Stimulated activated memory B cell treated with anti-CD40 and anti-IgM and Interleukin-4, amounts not matched to agents 10 μg/mL and 1 μg/mL and 100 μg/mL, for 72 hours (primary cell): ENCODE measurements around the gene TRPM6.

Experiments
- ATAC-seq: fragments of 150-1000 bp; cut with Tn5 transposase; 2 replicates; pipeline ENCODE4 v1.10.0; 2021
- H3K27ac Mint-ChIP-seq: one replicate; pipeline ENCODE4 v1.8.0; 2022; ENCODE audit warnings: mild to moderate bottlenecking, mixed read lengths
- H3K27me3 Mint-ChIP-seq: one replicate; pipeline ENCODE4 v1.8.0; 2022; ENCODE audit warnings: mixed read lengths
- H3K36me3 Mint-ChIP-seq: one replicate; pipeline ENCODE4 v1.8.0; 2022; ENCODE audit warnings: mixed read lengths
- H3K4me1 Mint-ChIP-seq: one replicate; pipeline ENCODE4 v1.8.0; 2022; ENCODE audit warnings: mixed read lengths
- H3K4me3 Mint-ChIP-seq: one replicate; pipeline ENCODE4 v1.8.0; 2022; ENCODE audit warnings: mild to moderate bottlenecking, moderate library complexity, mixed read lengths
- H3K9me3 Mint-ChIP-seq: one replicate; pipeline ENCODE4 v1.8.0; 2022; ENCODE audit warnings: mixed read lengths

Gene TRPM6

GRCh38 chr9:74771672-74772071, 116.0 kb downstream of the TRPM6 start:
- Mint-ChIP-seq H3K4me1 (peaks cover 8% of the 10 kb centered on the region), H3K9me3 (no peaks in the 10 kb centered on the region), H3K36me3 (no peaks in the 10 kb centered on the region), H3K27me3 (peaks cover 39% of the 10 kb centered on the region), H3K4me3 (no peak overlapping the region), H3K27ac (no peak overlapping the region)
- no peak for ATAC-seq

- Mint-ChIP-seq H3K9me3 (no peaks in the 10 kb centered on the region), H3K27me3 (peaks cover 39% of the 10 kb centered on the region), H3K4me1 (peaks cover 8% of the 10 kb centered on the region), H3K4me3 (no peak overlapping the region), H3K27ac (no peak overlapping the region), H3K36me3 (no peaks in the 10 kb centered on the region)
- ATAC-seq, result no peak
Measured at GRCh38 chr9:74771262-74771585, 116.5 kb downstream of the TRPM6 start.

GRCh38 chr9:74770508-74771261, 117.0 kb downstream of the TRPM6 start:
- no peaks in the 10 kb centered on the region for H3K9me3 Mint-ChIP-seq

GRCh38 chr9:74765481-74765971, 122.2 kb downstream of the TRPM6 start:
- Mint-ChIP-seq H3K4me3 (no peak overlapping the region), H3K9me3 (no peaks in the 10 kb centered on the region), H3K27ac (no peak overlapping the region), H3K27me3 (peaks cover 36% of the 10 kb centered on the region), H3K36me3 (no peaks in the 10 kb centered on the region), H3K4me1 (no peaks in the 10 kb centered on the region)
- ATAC-seq, result no peak

More at GRCh38 chr9:74770508-74771261, 117.0 kb downstream of the TRPM6 start:
- Mint-ChIP-seq H3K27me3 (peaks cover 39% of the 10 kb centered on the region), H3K4me3 (no peak overlapping the region), H3K27ac (no peak overlapping the region), H3K36me3 (no peaks in the 10 kb centered on the region), H3K4me1 (peaks cover 8% of the 10 kb centered on the region)
- ATAC-seq, result peak; percentile 67

- H3K27me3 Mint-ChIP-seq, result peaks cover 11% of the 10 kb centered on the region
- ATAC-seq, result no peak
- H3K4me1 Mint-ChIP-seq, result no peaks in the 10 kb centered on the region
- no peaks in the 10 kb centered on the region for H3K36me3 Mint-ChIP-seq
- no peaks in the 10 kb centered on the region for H3K9me3 Mint-ChIP-seq
- H3K27ac Mint-ChIP-seq, result no peak overlapping the region
- H3K4me3 Mint-ChIP-seq, result no peak overlapping the region
Measured at GRCh38 chr9:74762950-74763349, 124.8 kb downstream of the TRPM6 start.

GRCh38 chr9:74760031-74760700, 127.6 kb downstream of the TRPM6 start:
- H3K4me1 Mint-ChIP-seq, result no peaks in the 10 kb centered on the region
- peaks cover 11% of the 10 kb centered on the region for H3K27me3 Mint-ChIP-seq
- H3K9me3 Mint-ChIP-seq, result no peaks in the 10 kb centered on the region
- H3K4me3 Mint-ChIP-seq, result no peak overlapping the region
- H3K36me3 Mint-ChIP-seq, result no peaks in the 10 kb centered on the region
- no peak overlapping the region for H3K27ac Mint-ChIP-seq
- no peak for ATAC-seq

GRCh38 chr9:74755999-74756398, 131.7 kb downstream of the TRPM6 start:
- Mint-ChIP-seq H3K27me3 (no peaks in the 10 kb centered on the region), H3K4me3 (no peak overlapping the region), H3K4me1 (no peaks in the 10 kb centered on the region), H3K9me3 (no peaks in the 10 kb centered on the region), H3K27ac (no peak overlapping the region), H3K36me3 (no peaks in the 10 kb centered on the region)
- ATAC-seq, result no peak

- no peaks in the 10 kb centered on the region for H3K27me3 Mint-ChIP-seq
- no peak for ATAC-seq
- no peak overlapping the region for H3K4me3 Mint-ChIP-seq
- H3K27ac Mint-ChIP-seq, result no peak overlapping the region
- no peaks in the 10 kb centered on the region for H3K36me3 Mint-ChIP-seq
- no peaks in the 10 kb centered on the region for H3K9me3 Mint-ChIP-seq
- no peaks in the 10 kb centered on the region for H3K4me1 Mint-ChIP-seq
Measured at GRCh38 chr9:74755355-74755754, 132.4 kb downstream of the TRPM6 start.

GRCh38 chr9:74753650-74754049, 134.1 kb downstream of the TRPM6 start:
- no peaks in the 10 kb centered on the region for H3K36me3 Mint-ChIP-seq
- H3K27me3 Mint-ChIP-seq, result no peaks in the 10 kb centered on the region
- H3K4me3 Mint-ChIP-seq, result no peak overlapping the region
- ATAC-seq, result no peak
- no peaks in the 10 kb centered on the region for H3K4me1 Mint-ChIP-seq
- no peak overlapping the region for H3K27ac Mint-ChIP-seq
- H3K9me3 Mint-ChIP-seq, result no peaks in the 10 kb centered on the region

- no peaks in the 10 kb centered on the region for H3K9me3 Mint-ChIP-seq
- H3K4me1 Mint-ChIP-seq, result no peaks in the 10 kb centered on the region
- no peak overlapping the region for H3K27ac Mint-ChIP-seq
- no peak overlapping the region for H3K4me3 Mint-ChIP-seq
- no peaks in the 10 kb centered on the region for H3K36me3 Mint-ChIP-seq
- ATAC-seq, result no peak
- H3K27me3 Mint-ChIP-seq, result peaks cover 32% of the 10 kb centered on the region
Measured at GRCh38 chr9:74748966-74749365, 138.8 kb downstream of the TRPM6 start.

- Mint-ChIP-seq H3K27me3 (peaks cover 40% of the 10 kb centered on the region), H3K27ac (no peak overlapping the region), H3K9me3 (no peaks in the 10 kb centered on the region), H3K4me3 (no peak overlapping the region), H3K4me1 (no peaks in the 10 kb centered on the region), H3K36me3 (no peaks in the 10 kb centered on the region)
- ATAC-seq, result no peak
Measured at GRCh38 chr9:74742792-74743730, 144.7 kb downstream of the TRPM6 start.

GRCh38 chr9:74742191-74742790, 145.4 kb downstream of the TRPM6 start:
- no peak overlapping the region for H3K27ac Mint-ChIP-seq
- H3K4me3 Mint-ChIP-seq, result no peak overlapping the region
- H3K27me3 Mint-ChIP-seq, result peaks cover 41% of the 10 kb centered on the region
- no peak for ATAC-seq
- no peaks in the 10 kb centered on the region for H3K4me1 Mint-ChIP-seq
- H3K9me3 Mint-ChIP-seq, result no peaks in the 10 kb centered on the region
- no peaks in the 10 kb centered on the region for H3K36me3 Mint-ChIP-seq

- no peak for ATAC-seq
- peaks cover 9% of the 10 kb centered on the region for H3K27me3 Mint-ChIP-seq
- H3K27ac Mint-ChIP-seq, result no peak overlapping the region
- no peaks in the 10 kb centered on the region for H3K4me1 Mint-ChIP-seq
- H3K36me3 Mint-ChIP-seq, result no peaks in the 10 kb centered on the region
- no peak overlapping the region for H3K4me3 Mint-ChIP-seq
- H3K9me3 Mint-ChIP-seq, result no peaks in the 10 kb centered on the region
Measured at GRCh38 chr9:74736646-74737045, 151.1 kb downstream of the TRPM6 start.

GRCh38 chr9:74735761-74736160, 152.0 kb downstream of the TRPM6 start:
- Mint-ChIP-seq H3K27ac (no peak overlapping the region), H3K4me3 (no peak overlapping the region), H3K9me3 (no peaks in the 10 kb centered on the region), H3K27me3 (peaks cover 9% of the 10 kb centered on the region), H3K36me3 (no peaks in the 10 kb centered on the region), H3K4me1 (no peaks in the 10 kb centered on the region)
- ATAC-seq, result no peak

- Mint-ChIP-seq H3K4me3 (no peak overlapping the region), H3K9me3 (no peaks in the 10 kb centered on the region), H3K27me3 (peaks cover 7% of the 10 kb centered on the region), H3K36me3 (no peaks in the 10 kb centered on the region), H3K27ac (no peak overlapping the region), H3K4me1 (no peaks in the 10 kb centered on the region)
- ATAC-seq, result no peak
Measured at GRCh38 chr9:74729136-74729695, 158.5 kb downstream of the TRPM6 start.
